Measurements from ENCODE around the gene PAFAH1B2. TPM values are rescaled to one million over a fixed set of nuclear protein-coding genes. Genes with fewer than 3 reads are reported as not detected.

PAFAH1B2 gene
- total RNA-seq, 1 experiment from 2014 or later, result 108 TPM

DNA sequence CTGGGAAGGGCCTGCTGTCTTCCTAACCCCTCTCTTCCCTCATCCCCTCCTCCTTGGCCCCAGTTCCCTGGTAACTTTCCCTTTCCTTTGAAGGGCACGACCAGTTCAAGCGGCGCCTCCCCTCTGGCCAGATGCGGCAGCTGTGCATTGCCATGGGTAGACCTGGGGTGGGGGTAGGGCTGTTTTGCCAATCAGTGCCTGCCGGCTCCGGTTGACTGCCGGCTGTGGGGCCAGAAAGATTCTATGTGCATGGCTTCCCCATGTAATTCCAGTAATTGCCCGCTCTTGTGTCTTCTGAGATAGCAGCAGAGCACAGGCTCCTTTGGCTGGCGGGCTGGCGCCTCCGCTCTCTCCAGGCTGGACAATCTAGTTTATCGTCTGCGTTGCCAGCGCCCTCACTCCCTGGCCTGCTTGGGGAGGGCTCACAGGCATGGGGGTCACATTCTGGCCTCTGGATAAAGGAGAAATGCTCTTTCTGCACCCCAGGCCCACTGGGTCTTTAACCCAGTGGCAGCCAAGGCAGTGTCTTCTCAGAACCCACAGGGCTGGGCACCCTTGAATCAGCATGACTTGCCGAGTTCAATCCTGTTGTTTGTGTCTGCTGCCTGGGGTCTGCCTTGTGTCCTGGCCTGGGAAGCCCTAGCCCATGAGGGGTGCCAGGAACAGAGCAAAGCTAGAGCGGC is 43.9 kb downstream of the PAFAH1B2 start:
- DNase-seq (ENCODE audit: low spot score), result no peak

DNA sequence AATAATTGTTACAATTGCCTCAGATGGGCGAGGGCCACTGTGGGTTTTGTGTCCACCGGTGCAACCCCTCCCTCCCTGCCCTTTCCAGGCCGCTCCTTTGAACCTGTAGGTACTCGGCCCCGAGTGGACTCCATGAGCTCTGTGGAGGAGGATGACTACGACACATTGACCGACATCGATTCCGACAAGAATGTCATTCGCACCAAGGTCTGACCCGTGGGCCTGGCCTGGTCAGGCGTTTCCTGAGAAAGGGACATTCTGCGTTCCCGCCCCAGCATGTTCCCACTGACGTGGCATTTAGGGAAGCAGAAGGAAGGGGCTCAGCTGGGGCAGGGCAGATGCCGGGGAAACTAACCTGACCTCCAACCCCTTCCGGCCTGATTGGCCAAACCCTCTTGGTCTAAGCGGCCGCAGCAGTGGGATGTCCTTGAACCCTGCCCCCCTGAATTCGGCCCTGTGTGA is 44.6 kb downstream of the PAFAH1B2 start:
- DNase-seq (ENCODE audit: low spot score), result no peak

DNA sequence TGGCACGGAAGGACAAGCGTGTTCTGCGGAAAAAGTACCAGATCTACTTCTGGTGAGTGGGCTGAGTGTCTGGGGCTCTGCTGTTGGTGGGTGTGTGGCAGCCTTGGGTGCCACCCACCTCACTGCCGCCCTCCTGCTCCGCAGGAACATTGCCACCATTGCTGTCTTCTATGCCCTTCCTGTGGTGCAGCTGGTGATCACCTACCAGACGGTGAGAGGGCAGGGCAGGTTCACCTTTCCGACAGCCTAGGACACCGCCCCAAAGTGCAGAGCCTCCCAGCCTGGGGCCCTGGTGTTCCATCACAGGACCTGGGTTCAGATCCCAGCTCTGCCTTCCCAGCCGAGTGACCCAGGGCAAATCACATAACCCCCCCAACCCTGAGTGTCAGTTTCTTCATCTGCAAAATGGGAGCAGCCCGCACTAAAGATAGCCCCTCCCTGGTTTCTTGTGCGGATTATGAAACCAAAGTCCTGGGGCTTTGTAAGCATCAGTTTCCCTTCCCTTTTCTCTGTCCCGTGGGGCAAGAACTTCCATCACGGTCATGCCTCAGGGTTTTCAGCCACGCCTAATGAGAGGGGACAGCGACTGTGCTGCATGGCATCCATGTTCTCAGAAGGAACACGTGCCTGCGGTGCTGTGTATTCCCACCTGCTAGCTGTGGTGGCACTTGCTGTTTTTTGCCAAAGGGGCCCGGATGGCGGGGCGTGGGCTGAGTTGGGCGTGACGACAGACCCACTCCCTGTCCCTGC is 45.3 kb downstream of the PAFAH1B2 start:
- no peak for DNase-seq (ENCODE audit: low spot score)

DNA sequence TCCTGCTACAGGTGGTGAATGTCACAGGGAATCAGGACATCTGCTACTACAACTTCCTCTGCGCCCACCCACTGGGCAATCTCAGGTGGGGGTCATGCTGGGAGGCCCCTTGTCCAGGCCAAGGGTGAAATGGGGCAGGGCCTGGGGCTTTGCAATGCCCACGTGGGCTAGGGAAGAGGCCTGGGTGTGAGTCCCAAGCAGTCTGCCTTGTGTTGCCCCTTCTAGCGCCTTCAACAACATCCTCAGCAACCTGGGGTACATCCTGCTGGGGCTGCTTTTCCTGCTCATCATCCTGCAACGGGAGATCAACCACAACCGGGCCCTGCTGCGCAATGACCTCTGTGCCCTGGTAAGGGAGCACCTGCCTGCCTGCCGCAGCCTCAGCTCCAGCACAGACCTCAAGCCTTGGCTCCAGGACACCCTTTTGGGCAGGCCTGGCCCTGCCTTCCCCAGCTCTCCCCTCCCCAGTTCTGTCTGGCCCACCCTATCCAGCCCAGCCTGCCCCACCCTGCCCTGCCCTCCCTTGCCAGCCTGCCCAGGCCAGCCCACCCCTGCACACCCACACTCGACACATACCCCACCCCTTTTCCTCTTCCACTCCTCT is 46.0 kb downstream of the PAFAH1B2 start:
- DNase-seq (ENCODE audit: low spot score), result no peak

DNA sequence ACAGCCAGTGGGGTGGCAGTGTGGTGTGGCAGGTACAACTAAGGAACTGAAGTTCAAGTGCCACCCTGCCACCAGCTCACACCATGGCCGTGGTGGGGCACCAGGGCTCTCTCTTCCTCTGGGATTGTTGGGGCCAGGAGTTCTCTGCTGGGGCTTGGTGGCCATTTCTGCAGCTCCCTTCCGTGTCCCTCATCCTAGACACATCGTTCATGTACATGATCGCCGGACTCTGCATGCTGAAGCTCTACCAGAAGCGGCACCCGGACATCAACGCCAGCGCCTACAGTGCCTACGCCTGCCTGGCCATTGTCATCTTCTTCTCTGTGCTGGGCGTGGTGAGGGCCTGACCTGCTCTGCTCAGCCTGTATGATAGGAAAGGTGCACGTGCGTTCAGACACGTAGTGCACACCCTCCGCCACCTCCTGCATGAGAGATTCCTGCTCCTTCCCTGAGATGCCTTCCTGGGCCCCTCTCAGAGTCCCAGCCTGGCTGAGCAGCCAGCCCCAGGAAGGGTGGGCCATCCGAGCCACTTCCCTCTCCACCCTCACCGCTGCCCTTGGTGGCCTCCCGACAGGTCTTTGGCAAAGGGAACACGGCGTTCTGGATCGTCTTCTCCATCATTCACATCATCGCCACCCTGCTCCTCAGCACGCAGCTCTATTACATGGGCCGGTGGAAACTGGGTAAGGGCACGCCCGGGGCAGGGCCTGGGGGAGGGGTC is 47.8 kb downstream of the PAFAH1B2 start:
- no peak for DNase-seq (ENCODE audit: low spot score)

DNA sequence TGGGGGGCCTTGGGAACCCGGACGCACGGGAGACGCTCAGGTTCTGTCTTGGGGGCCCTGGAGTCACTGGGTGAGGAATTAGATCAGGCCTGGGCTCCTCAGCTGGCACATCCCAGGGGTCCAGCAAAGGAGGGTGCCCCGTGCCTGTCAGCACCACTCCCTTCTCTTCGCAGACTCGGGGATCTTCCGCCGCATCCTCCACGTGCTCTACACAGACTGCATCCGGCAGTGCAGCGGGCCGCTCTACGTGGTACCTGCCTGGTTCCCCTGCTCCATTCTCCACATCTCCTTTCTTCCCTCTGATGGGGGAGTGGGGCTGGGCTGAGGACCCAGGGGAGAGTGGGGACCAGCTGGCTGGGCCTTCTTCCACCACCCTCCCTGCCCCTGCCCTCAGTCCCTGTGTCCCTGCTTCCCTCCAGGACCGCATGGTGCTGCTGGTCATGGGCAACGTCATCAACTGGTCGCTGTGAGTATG is 48.4 kb downstream of the PAFAH1B2 start:
- no peak for DNase-seq (ENCODE audit: low spot score)

DNA sequence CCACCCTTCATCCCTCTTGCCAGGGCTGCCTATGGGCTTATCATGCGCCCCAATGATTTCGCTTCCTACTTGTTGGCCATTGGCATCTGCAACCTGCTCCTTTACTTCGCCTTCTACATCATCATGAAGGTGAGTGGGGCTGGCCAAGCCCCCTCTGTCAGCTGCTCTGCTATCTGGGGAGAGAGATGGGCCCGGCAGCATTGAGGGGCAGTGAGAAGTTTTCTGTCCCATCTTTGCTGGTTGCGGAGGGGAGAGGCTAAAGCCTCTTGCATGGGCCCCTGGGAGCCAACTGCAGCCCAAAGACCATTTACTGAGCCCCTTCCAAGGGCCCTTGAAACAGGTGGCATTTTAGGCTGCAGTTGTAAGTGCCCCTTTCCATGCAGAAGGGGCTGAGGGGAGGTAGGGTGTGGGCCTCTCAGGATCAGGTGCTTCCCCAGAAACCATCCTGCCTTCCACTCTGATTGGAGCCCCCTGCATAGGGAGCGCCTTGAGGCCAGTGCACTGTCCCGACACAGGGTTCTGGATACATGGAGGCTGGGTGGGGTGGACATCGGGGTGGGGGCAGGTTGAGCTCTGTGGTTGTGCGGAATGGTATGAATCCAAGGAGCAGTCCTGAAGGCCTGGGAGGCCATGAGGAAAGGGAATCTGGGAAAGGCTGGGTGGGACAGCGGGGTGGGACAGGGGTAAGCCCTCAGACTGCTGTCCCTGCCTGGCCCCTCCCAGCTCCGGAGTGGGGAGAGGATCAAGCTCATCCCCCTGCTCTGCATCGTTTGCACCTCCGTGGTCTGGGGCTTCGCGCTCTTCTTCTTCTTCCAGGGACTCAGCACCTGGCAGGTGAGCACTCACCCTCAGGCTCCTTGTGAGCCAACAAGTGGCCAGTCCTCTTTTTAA is 49.3 kb downstream of the PAFAH1B2 start:
- DNase-seq (ENCODE audit: low spot score), result no peak

DNA sequence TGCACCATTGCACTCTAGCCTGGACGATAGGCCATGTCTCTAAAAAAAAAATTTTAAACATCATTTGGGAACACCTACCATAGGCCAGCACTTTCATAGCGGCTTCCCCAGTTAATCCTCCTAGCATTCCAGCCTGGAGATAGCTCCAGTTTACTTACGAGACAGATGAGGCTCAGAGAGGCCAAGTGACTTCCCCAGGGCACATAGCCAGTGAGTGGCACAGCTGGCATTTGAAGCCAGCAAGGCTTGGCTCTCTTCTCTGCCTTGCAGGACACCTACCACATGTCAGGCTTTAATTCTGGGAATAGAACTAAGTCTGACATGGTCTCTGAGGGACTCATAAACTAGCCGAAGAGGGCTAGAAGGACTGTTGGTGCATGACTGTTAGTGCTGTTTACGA is 50.2 kb downstream of the PAFAH1B2 start:
- DNase-seq (ENCODE audit: low spot score), result no peak

DNA sequence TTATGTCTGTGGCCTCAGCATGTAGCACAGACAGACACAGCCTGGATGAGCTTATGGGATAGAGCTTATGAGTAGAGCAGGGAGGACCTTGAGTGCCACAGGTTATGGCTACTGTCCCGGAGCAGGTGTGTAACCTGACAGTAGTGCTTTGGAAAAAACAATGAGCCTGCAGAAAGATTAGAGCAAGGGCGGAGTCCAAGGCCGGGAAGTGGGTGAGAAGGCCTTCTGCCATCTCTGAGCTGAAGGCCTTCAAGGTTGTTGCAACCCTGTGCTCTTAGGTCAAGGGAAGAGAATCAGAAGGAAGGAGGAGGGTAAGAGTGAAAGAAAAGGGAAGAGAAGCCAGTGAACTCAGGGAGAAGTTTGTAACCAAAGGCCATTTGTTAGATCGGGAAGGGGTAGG is 51.2 kb downstream of the PAFAH1B2 start:
- no peak for DNase-seq (ENCODE audit: low spot score)

DNA sequence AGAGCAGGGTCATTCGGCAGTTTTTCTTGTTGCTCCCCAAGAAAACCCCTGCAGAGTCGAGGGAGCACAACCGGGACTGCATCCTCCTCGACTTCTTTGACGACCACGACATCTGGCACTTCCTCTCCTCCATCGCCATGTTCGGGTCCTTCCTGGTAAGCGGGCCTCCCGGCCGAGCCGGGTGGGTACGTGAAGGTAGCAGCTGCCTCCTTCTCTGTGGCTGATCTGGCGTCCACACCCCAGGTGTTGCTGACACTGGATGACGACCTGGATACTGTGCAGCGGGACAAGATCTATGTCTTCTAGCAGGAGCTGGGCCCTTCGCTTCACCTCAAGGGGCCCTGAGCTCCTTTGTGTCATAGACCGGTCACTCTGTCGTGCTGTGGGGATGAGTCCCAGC is 51.7 kb downstream of the PAFAH1B2 start:
- no peak for DNase-seq (ENCODE audit: low spot score)

DNA sequence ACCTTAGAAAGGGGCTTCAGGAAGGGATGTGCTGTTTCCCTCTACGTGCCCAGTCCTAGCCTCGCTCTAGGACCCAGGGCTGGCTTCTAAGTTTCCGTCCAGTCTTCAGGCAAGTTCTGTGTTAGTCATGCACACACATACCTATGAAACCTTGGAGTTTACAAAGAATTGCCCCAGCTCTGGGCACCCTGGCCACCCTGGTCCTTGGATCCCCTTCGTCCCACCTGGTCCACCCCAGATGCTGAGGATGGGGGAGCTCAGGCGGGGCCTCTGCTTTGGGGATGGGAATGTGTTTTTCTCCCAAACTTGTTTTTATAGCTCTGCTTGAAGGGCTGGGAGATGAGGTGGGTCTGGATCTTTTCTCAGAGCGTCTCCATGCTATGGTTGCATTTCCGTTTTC is 52.9 kb downstream of the PAFAH1B2 start:
- DNase-seq (ENCODE audit: low spot score), result no peak

DNA sequence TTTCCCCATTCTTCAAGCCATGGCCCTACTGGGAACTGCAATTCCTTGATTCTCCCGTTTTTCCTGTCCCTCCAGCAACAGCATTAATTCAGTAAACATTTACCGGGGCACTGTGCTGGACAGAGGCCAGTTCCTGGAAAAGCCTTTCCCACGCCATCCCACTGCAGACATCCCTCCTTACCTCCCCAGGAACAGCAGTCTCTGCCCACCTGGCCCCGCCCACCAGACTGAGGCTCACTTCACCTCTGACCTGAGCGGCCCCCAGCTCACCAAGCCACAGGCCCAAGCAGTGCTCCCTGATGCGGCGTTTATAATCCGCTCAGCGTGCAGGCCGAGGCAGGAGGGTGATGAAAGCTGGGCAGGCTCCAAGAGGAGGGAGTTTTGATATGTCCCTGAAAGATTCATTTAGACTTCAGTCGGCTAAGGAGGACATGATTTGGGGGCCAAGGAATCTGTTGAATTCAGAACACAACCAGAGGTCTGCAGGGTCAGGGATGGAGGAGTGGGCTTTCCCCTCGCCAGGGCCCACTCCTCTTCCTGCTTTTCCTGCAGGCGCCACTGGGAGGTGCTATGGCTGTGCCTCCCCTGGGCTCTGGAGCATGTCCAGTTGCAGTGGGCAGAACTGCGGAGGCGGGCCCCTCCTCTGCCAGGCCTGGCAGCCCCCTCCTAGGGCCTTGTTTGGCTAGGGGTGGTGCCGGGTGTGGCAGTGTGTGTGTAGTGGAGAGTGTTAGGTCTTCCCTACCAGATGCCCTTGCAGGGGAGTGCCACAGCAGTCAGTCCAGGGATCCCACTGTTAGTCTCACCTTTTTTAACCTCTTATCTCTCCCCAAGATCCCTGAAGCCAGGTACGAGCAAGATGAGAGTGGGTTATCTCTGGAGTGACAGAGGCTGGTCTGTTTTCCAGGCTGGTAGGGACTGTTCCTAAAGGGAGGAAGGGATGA is 53.7 kb downstream of the PAFAH1B2 start:
- DNase-seq (ENCODE audit: low spot score), result no peak

DNA sequence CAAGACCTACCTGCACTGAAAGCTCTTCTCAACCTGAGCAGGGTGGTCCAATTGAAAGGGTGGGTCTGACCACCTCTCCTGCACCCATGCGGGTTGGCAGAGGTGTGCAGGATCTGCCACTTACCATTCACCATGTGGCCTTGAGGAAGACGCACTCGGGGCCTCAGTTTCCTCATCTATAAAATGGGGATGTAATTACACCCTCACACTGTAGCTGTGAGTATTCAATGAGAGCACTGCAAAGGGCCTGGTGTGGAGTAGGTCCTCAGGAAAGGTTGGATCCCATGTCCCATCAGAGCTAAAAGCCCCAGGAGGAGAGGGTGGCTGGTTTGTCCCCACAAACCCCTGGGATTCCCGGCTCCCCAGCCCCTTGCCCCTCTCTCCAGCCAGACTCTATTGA is 54.5 kb downstream of the PAFAH1B2 start:
- DNase-seq (ENCODE audit: low spot score), result no peak

DNA sequence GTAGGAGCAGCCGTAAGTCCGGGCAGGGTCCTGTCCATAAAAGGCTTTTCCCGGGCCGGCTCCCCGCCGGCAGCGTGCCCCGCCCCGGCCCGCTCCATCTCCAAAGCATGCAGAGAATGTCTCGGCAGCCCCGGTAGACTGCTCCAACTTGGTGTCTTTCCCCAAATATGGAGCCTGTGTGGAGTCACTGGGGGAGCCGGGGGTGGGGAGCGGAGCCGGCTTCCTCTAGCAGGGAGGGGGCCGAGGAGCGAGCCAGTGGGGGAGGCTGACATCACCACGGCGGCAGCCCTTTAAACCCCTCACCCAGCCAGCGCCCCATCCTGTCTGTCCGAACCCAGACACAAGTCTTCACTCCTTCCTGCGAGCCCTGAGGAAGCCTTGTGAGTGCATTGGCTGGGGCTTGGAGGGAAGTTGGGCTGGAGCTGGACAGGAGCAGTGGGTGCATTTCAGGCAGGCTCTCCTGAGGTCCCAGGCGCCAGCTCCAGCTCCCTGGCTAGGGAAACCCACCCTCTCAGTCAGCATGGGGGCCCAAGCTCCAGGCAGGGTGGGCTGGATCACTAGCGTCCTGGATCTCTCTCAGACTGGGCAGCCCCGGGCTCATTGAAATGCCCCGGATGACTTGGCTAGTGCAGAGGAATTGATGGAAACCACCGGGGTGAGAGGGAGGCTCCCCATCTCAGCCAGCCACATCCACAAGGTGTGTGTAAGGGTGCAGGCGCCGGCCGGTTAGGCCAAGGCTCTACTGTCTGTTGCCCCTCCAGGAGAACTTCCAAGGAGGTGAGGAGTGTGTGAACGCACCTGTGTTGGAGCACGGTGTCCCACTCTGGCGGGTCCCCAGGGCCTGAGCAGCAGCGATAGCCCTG is 55.2 kb downstream of the PAFAH1B2 start, which contains the start of gene TAGLN:
Gene TAGLN (plus strand): TSS at position 318 of the 863 bp plus-strand sequence. CDS start 3,644 bp downstream, outside the sequence.
- DNase-seq (ENCODE audit: low spot score), result peak; percentile 33

DNA sequence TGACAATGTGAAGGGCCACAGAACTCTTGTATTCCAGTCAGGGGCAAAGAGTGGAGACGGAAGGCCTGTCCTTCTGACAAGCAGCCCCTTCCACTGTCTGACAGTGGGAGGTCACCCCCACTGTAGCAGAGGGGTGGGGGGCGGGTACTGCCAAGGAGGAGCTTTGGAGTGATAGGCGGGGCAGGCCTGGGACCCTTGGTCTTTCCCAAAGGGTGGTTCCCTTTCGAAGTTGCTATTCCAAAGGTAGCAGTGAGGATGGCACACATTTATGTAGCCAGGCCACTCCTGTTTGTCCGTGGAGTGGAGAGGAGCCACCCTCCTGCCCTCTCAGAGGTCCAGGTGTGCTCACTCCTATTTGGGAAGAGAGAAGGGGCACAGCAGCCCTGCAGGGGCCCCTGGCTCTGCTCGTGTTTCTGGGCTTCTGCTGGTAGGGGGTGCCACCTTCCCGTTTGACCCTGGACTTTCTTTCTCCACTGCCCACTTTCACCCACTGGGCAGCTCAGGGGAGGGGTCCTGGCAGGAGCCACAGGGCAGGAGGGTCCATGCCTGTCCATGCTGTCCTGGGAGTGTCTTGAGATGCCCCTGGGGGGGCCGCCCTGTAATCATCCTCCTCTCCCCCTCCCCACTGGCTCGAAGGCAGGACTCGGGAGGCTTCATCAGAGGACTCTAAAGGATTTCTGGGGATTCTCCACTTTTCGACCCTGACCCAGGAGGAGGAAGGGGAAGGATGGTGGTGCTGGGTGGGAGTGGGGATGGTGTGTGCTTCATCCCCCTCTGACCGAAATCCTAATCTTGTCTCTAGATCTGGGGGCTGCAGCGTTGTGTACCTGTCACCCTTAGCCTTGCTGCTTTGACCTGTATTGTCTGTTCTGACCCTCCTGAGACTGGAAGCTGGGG is 56.1 kb downstream of the PAFAH1B2 start:
- no peak for DNase-seq (ENCODE audit: low spot score)

DNA sequence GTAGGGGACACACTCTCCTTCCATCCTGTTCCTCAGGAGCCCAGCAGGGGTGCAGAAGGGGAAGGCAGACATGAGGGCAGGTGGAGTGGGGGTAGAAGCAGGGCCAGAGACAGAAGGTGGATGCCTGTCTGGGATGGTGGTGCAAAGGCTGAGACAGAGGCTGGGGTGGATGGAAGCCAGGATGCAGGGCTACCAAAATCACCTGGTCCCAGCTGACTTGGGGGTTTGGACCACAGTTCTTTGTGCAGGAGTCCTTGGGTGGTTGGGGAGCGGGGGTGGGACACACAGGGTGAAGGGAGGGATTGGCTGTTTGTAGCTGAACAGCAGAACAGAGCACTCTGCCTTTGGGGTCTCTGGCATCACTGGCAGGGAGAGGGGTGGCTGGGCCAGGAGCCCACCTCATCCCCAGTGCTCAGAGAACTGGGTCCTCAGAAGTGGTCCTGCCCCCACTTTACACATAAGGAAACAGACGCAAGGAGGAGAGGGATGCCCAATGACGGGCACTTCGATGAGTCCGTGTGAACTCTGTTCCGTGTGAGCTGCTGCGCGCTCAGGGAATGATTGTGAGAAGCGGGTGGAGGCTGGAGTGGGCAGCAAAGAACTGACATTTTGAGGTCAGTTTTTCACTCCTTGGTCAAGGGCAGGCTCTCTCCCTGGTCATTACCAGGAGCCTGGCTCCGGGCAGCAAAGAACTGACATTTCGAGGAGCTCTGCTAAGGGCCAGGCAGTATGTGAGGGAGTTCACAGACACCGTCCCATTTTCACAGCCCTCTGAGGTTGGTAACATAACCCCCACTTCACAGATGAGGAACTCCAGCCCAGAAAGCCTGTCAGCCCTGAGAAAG is 56.9 kb downstream of the PAFAH1B2 start:
- DNase-seq (ENCODE audit: low spot score), result no peak
